ENCODE data around the gene CCDC201.

GRCh38 chr7:45865594-45866410, 7.1 kb downstream of the CCDC201 start:
- TF ChIP-seq ZNF274 (IDR thresholded peaks at IDR 0.05; ENCODE audit: low read depth, low read length) (no peak), YY1 (IDR thresholded peaks at IDR 0.05; ENCODE audit: insufficient read depth, insufficient read length) (no peak)

All from NT2/D1 (cell line).